CD4-positive, alpha-beta T cell treated with Interleukin-17A for 1 hour (primary cell): ENCODE data around the gene ANXA2R.

Source experiments
- DNase-seq: peaks from one replicate; pipeline ENCODE4 v3.0.0-alpha.2; 2020

The ANXA2R gene

GRCh38 chr5:42994555-42995359 is 45.4 kb downstream of the ANXA2R start:
- DNase-seq: peak; percentile 93

GRCh38 chr5:42994246-42994554 is 45.9 kb downstream of the ANXA2R start:
- DNase-seq: no peak

- DNase-seq: peak; percentile 80
Observed at GRCh38 chr5:42993516-42994245, 46.4 kb downstream of the ANXA2R start.

GRCh38 chr5:42992088-42992879 is 47.8 kb downstream of the ANXA2R start:
- peak; percentile 86 for DNase-seq

GRCh38 chr5:42991404-42992087 is 48.6 kb downstream of the ANXA2R start:
- DNase-seq: no peak

GRCh38 chr5:42990892-42991291 is 49.2 kb downstream of the ANXA2R start:
- no peak for DNase-seq
